Neural cell (in vitro differentiated cells): Measurements from ENCODE around the gene RNF113B. TPM values are rescaled to one million over a fixed set of nuclear protein-coding genes. Genes with fewer than 3 reads are reported as not detected.

ENCODE experiments used
- H2AFZ ChIP-seq: fragments of 200-600, 300-800 bp; sonication (generic), shearing (Covaris generic); 2 replicates; pipeline ENCODE4 v1.6.0; 2014; ENCODE audit warnings: low read depth, mild to moderate bottlenecking, antibody characterized with exemption, low read length, moderate library complexity
- H3F3A ChIP-seq: fragments of 200-600 bp; shearing (Covaris generic); 2 replicates; pipeline ENCODE4 v1.6.1; 2016; ENCODE audit warnings: mild to moderate bottlenecking, moderate library complexity, mixed read lengths, antibody characterized with exemption, low read length; ENCODE audit not compliant: insufficient read depth, poor library complexity, severe bottlenecking
- H3K27ac ChIP-seq: fragments of 200-600, 300-800 bp; sonication (generic), shearing (Covaris generic); 2 replicates; pipeline ENCODE4 v1.5.1; 2014; ENCODE audit warnings: mild to moderate bottlenecking, low read length, moderate library complexity
- H3K27me3 ChIP-seq: fragments of 300-800, 200-600 bp; sonication (generic), shearing (Covaris generic); 2 replicates; pipeline ENCODE4 v1.6.0; 2014; ENCODE audit warnings: mild to moderate bottlenecking, low read depth, low read length, moderate library complexity; ENCODE audit not compliant: insufficient read depth
- H3K36me3 ChIP-seq: fragments of 300-800, 200-600 bp; sonication (generic), shearing (Covaris generic); 2 replicates; pipeline ENCODE4 v1.5.1; 2014; ENCODE audit warnings: mild to moderate bottlenecking, antibody characterized with exemption, low read length, moderate library complexity; ENCODE audit not compliant: insufficient read depth
- H3K4me2 ChIP-seq: fragments of 300-800, 200-600 bp; sonication (generic), shearing (Covaris generic); 2 replicates; pipeline ENCODE4 v1.6.0; 2014; ENCODE audit warnings: mild to moderate bottlenecking, low read length
- H3K4me3 ChIP-seq: fragments of 300-800, 200-600 bp; sonication (generic), shearing (Covaris generic); 2 replicates; pipeline ENCODE4 v1.5.1; 2014; ENCODE audit warnings: mild to moderate bottlenecking, low read length, moderate library complexity
- H3K79me2 ChIP-seq: fragments of 200-600 bp; shearing (Covaris generic); replicated peaks from 2 replicates; pipeline ENCODE4 v1.6.0; 2014; ENCODE audit warnings: mild to moderate bottlenecking, low read length, moderate library complexity; ENCODE audit not compliant: insufficient read depth
- H3K9ac ChIP-seq: fragments of 300-800, 200-600 bp; sonication (generic), shearing (Covaris generic); 2 replicates; pipeline ENCODE4 v1.6.1; 2016; ENCODE audit warnings: mild to moderate bottlenecking, low read length, mixed read lengths
- H3K9me2 ChIP-seq: fragments of 200-600 bp; shearing (Covaris generic); 2 replicates; pipeline ENCODE4 v1.6.1; 2016; ENCODE audit warnings: mild to moderate bottlenecking, low read length, mixed read lengths; ENCODE audit not compliant: insufficient read depth
- H3K9me3 ChIP-seq: fragments of 200-600, 300-800 bp; sonication (generic), shearing (Covaris generic); 2 replicates; pipeline ENCODE4 v1.6.1; 2016; ENCODE audit warnings: mild to moderate bottlenecking, mixed run types, low read length, moderate library complexity, mixed read lengths
- H4K20me1 ChIP-seq: fragments of 200-600 bp; shearing (Covaris generic); 2 replicates; pipeline ENCODE4 v1.6.1; 2016; ENCODE audit warnings: mild to moderate bottlenecking, mixed run types; ENCODE audit not compliant: insufficient read depth
- EP300 ChIP-seq: fragments of 450-650 bp; conservative IDR thresholded peaks from 2 replicates; pipeline ENCODE4 v1.6.1; 2014; ENCODE audit warnings: antibody characterized with exemption, mild to moderate bottlenecking, moderate library complexity; ENCODE audit not compliant: poor library complexity, severe bottlenecking
- EZH2 ChIP-seq: fragments of 200-600, 300-800 bp; shearing (Covaris generic), sonication (generic); IDR thresholded peaks from 2 replicates; pipeline ENCODE4 v1.6.1; 2014; ENCODE audit warnings: antibody characterized with exemption, low read length, borderline replicate concordance, mild to moderate bottlenecking; ENCODE audit not compliant: insufficient read depth, poor library complexity, severe bottlenecking
- MXI1 ChIP-seq: fragments of 450-650 bp; conservative IDR thresholded peaks from 2 replicates; pipeline ENCODE4 v1.6.1; 2014; ENCODE audit warnings: antibody characterized with exemption, mild to moderate bottlenecking; ENCODE audit not compliant: poor library complexity, severe bottlenecking
- POLR2AphosphoS5 ChIP-seq: IDR thresholded peaks from 2 replicates; pipeline ENCODE4 v1.6.1; 2012
- RAD21 ChIP-seq: fragments of 450-650 bp; conservative IDR thresholded peaks from 2 replicates; pipeline ENCODE4 v1.6.1; 2014; ENCODE audit warnings: antibody characterized with exemption, mild to moderate bottlenecking, moderate library complexity
- SMC3 ChIP-seq: fragments of 450-650 bp; conservative IDR thresholded peaks from 2 replicates; pipeline ENCODE4 v1.6.1; 2014; ENCODE audit warnings: antibody characterized with exemption, mild to moderate bottlenecking, moderate library complexity; ENCODE audit not compliant: poor library complexity
- TAF1 ChIP-seq: IDR thresholded peaks from 2 replicates; pipeline ENCODE4 v1.6.1; 2012; ENCODE audit warnings: low read depth
- polyA plus RNA-seq: library from polyadenylated mRNA; depleted of rRNA; stranded (reverse); fragments of >200 nt; gene quantifications from 2 replicates; pipeline ENCODE4 v1.2.3, GENCODE V29; 2014
- TF ChIP-seq, protein P1 (sequence below): IDR thresholded peaks from 2 replicates; pipeline ENCODE4 v1.6.1; 2012; ENCODE audit warnings: borderline replicate concordance
- TF ChIP-seq, protein P2 (sequence below): fragments of 450-650 bp; IDR thresholded peaks from 2 replicates; pipeline ENCODE4 v1.5.1; 2014; ENCODE audit warnings: antibody characterized with exemption, mild to moderate bottlenecking, moderate library complexity; ENCODE audit not compliant: poor library complexity, severe bottlenecking

Gene RNF113B
- polyA plus RNA-seq, 1 donor from 2014 or later, result not detected

GRCh38 chr13:98174307-98174706 lies 2.8 kb downstream of the RNF113B start:
- Histone ChIP-seq H3K27ac (no peak overlapping the region), H2AFZ (no peak overlapping the region), H3K79me2 (peaks cover 58% of the 10 kb centered on the region), H3K36me3 (no peaks in the 10 kb centered on the region), H4K20me1 (no peaks in the 10 kb centered on the region), H3K4me3 (no peak overlapping the region), H3K9me2 (no peaks in the 10 kb centered on the region), H3K9me3 (no peaks in the 10 kb centered on the region), H3K27me3 (no peaks in the 10 kb centered on the region), H3K4me2 (no peak overlapping the region), H3F3A (no peaks in the 10 kb centered on the region), H3K9ac (no peak overlapping the region)
- TF ChIP-seq TAF1 (no peak), POLR2AphosphoS5 (no peak), EP300 (no peak), SMC3 (no peak), MXI1 (no peak), EZH2 (no peak), RAD21 (no peak)
- TF ChIP-seq, protein P1, sequence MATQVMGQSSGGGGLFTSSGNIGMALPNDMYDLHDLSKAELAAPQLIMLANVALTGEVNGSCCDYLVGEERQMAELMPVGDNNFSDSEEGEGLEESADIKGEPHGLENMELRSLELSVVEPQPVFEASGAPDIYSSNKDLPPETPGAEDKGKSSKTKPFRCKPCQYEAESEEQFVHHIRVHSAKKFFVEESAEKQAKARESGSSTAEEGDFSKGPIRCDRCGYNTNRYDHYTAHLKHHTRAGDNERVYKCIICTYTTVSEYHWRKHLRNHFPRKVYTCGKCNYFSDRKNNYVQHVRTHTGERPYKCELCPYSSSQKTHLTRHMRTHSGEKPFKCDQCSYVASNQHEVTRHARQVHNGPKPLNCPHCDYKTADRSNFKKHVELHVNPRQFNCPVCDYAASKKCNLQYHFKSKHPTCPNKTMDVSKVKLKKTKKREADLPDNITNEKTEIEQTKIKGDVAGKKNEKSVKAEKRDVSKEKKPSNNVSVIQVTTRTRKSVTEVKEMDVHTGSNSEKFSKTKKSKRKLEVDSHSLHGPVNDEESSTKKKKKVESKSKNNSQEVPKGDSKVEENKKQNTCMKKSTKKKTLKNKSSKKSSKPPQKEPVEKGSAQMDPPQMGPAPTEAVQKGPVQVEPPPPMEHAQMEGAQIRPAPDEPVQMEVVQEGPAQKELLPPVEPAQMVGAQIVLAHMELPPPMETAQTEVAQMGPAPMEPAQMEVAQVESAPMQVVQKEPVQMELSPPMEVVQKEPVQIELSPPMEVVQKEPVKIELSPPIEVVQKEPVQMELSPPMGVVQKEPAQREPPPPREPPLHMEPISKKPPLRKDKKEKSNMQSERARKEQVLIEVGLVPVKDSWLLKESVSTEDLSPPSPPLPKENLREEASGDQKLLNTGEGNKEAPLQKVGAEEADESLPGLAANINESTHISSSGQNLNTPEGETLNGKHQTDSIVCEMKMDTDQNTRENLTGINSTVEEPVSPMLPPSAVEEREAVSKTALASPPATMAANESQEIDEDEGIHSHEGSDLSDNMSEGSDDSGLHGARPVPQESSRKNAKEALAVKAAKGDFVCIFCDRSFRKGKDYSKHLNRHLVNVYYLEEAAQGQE, result no peak
- TF ChIP-seq, protein P2, sequence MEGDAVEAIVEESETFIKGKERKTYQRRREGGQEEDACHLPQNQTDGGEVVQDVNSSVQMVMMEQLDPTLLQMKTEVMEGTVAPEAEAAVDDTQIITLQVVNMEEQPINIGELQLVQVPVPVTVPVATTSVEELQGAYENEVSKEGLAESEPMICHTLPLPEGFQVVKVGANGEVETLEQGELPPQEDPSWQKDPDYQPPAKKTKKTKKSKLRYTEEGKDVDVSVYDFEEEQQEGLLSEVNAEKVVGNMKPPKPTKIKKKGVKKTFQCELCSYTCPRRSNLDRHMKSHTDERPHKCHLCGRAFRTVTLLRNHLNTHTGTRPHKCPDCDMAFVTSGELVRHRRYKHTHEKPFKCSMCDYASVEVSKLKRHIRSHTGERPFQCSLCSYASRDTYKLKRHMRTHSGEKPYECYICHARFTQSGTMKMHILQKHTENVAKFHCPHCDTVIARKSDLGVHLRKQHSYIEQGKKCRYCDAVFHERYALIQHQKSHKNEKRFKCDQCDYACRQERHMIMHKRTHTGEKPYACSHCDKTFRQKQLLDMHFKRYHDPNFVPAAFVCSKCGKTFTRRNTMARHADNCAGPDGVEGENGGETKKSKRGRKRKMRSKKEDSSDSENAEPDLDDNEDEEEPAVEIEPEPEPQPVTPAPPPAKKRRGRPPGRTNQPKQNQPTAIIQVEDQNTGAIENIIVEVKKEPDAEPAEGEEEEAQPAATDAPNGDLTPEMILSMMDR, result no peak

- Histone ChIP-seq H2AFZ (no peak overlapping the region), H3K9me2 (no peaks in the 10 kb centered on the region), H3K4me2 (no peak overlapping the region), H3K79me2 (peaks cover 60% of the 10 kb centered on the region), H4K20me1 (no peaks in the 10 kb centered on the region), H3K27ac (no peak overlapping the region), H3K9ac (no peak overlapping the region), H3K9me3 (no peaks in the 10 kb centered on the region), H3F3A (no peaks in the 10 kb centered on the region), H3K4me3 (no peak overlapping the region), H3K27me3 (no peaks in the 10 kb centered on the region), H3K36me3 (no peaks in the 10 kb centered on the region)
- TF ChIP-seq, protein P1, result no peak
- TF ChIP-seq, protein P2, result no peak
- TF ChIP-seq TAF1, result no peak
Observed at GRCh38 chr13:98173431-98174152, 3.5 kb downstream of the RNF113B start.
